ENCODE data around the gene HMGB4.

The HMGB4 gene

GRCh38 chr1:33902486-33903209, 38.8 kb downstream of the HMGB4 start:
- peak overlapping the region; percentile 38 for H3K4me2 ChIP-seq (ENCODE audit: low read length)
- H3K36me3 ChIP-seq (ENCODE audit: control insufficient read depth, low read length), result no peaks in the 10 kb centered on the region
- TF ChIP-seq CTCF (IDR thresholded peaks at IDR 0.05; ENCODE audit: low read depth, low read length, poor library complexity, severe bottlenecking), result no peak
- no peak for TF ChIP-seq EZH2phosphoT487 (IDR thresholded peaks at IDR 0.05; ENCODE audit: borderline replicate concordance, low read length)
- H3K9me2 ChIP-seq (replicated peaks; ENCODE audit: control insufficient read depth, low read length), result no peaks in the 10 kb centered on the region
- 0 out of 2 replicates have a peak, but pooled peaks cover 5% of the 10 kb centered on the region for H3K27me3 ChIP-seq (ENCODE audit: control insufficient read depth, low read length)
- no peaks in the 10 kb centered on the region for H4K20me1 ChIP-seq (ENCODE audit: control insufficient read depth, insufficient read depth, low read depth, low read length)
- no peak overlapping the region for H3K27ac ChIP-seq (ENCODE audit: low read depth, low read length)
- H3K4me3 ChIP-seq (ENCODE audit: low read length), result no peak overlapping the region
- no peaks in the 10 kb centered on the region for H3K79me2 ChIP-seq (ENCODE audit: control insufficient read depth, low read length)
- no peaks in the 10 kb centered on the region for H3K9me3 ChIP-seq (ENCODE audit: control insufficient read depth, insufficient read depth, low read length)
- peaks cover 19% of the 10 kb centered on the region for H3K4me1 ChIP-seq (ENCODE audit: control insufficient read depth, low read length)
- no peaks in the 10 kb centered on the region for H3F3A ChIP-seq (ENCODE audit: control insufficient read depth, insufficient read depth)

GRCh38 chr1:33903210-33903589, 39.3 kb downstream of the HMGB4 start:
- Histone ChIP-seq H3K9me3 (ENCODE audit: control insufficient read depth, insufficient read depth, low read length) (no peaks in the 10 kb centered on the region), H3K36me3 (ENCODE audit: control insufficient read depth, low read length) (no peaks in the 10 kb centered on the region), H3K79me2 (ENCODE audit: control insufficient read depth, low read length) (no peaks in the 10 kb centered on the region), H3K4me3 (ENCODE audit: low read length) (peak overlapping the region; percentile 10; the same call in 1 of the 2 replicates), H3F3A (ENCODE audit: control insufficient read depth, insufficient read depth) (no peaks in the 10 kb centered on the region), H3K4me1 (ENCODE audit: control insufficient read depth, low read length) (peaks cover 19% of the 10 kb centered on the region), H3K9me2 (replicated peaks; ENCODE audit: control insufficient read depth, low read length) (no peaks in the 10 kb centered on the region), H4K20me1 (ENCODE audit: control insufficient read depth, insufficient read depth, low read depth, low read length) (no peaks in the 10 kb centered on the region), H3K27me3 (ENCODE audit: control insufficient read depth, low read length) (0 out of 2 replicates have a peak, but pooled peaks cover 5% of the 10 kb centered on the region), H3K4me2 (ENCODE audit: low read length) (peak overlapping the region; percentile 38), H3K27ac (ENCODE audit: low read depth, low read length) (no peak overlapping the region)
- TF ChIP-seq EZH2phosphoT487 (IDR thresholded peaks at IDR 0.05; ENCODE audit: borderline replicate concordance, low read length) (no peak), CTCF (IDR thresholded peaks at IDR 0.05; ENCODE audit: low read depth, low read length, poor library complexity, severe bottlenecking) (no peak)

- no peak overlapping the region for H3K27ac ChIP-seq (ENCODE audit: low read depth, low read length)
- H3K9me2 ChIP-seq (replicated peaks; ENCODE audit: control insufficient read depth, low read length), result no peaks in the 10 kb centered on the region
- no peaks in the 10 kb centered on the region for H3K79me2 ChIP-seq (ENCODE audit: control insufficient read depth, low read length)
- no peak overlapping the region for H3K4me2 ChIP-seq (ENCODE audit: low read length)
- H3K27me3 ChIP-seq (ENCODE audit: control insufficient read depth, low read length), result 0 out of 2 replicates have a peak, but pooled peaks cover 5% of the 10 kb centered on the region
- H4K20me1 ChIP-seq (ENCODE audit: control insufficient read depth, insufficient read depth, low read depth, low read length), result no peaks in the 10 kb centered on the region
- H3K9me3 ChIP-seq (ENCODE audit: control insufficient read depth, insufficient read depth, low read length), result no peaks in the 10 kb centered on the region
- peaks cover 19% of the 10 kb centered on the region for H3K4me1 ChIP-seq (ENCODE audit: control insufficient read depth, low read length)
- no peaks in the 10 kb centered on the region for H3F3A ChIP-seq (ENCODE audit: control insufficient read depth, insufficient read depth)
- no peaks in the 10 kb centered on the region for H3K36me3 ChIP-seq (ENCODE audit: control insufficient read depth, low read length)
- TF ChIP-seq CTCF (IDR thresholded peaks at IDR 0.05; ENCODE audit: low read depth, low read length, poor library complexity, severe bottlenecking), result no peak
- no peak for TF ChIP-seq EZH2phosphoT487 (IDR thresholded peaks at IDR 0.05; ENCODE audit: borderline replicate concordance, low read length)
- no peak overlapping the region for H3K4me3 ChIP-seq (ENCODE audit: low read length)
These were observed 41.4 kb downstream of the HMGB4 start for GRCh38 chr1:33905241-33905640.

Data from DOHH2 (cell line).